ENCODE data around the gene GM2A.

The GM2A gene

GRCh38 chr5:151278845-151279244 is 25.9 kb downstream of the GM2A start:
- no peak overlapping the region for H3K4me3 ChIP-seq (ENCODE audit: low read length)
- no peaks in the 10 kb centered on the region for H3K4me1 ChIP-seq (ENCODE audit: control insufficient read depth, low read depth, low read length)
- no peaks in the 10 kb centered on the region for H3K27me3 ChIP-seq (ENCODE audit: control insufficient read depth, insufficient read depth, low read length)
- H3K36me3 ChIP-seq (ENCODE audit: control insufficient read depth, low read depth, low read length), result no peaks in the 10 kb centered on the region
- H3K9ac ChIP-seq (ENCODE audit: low read length), result no peak overlapping the region
- no peak overlapping the region for H3K27ac ChIP-seq (ENCODE audit: low read length)
- H3K9me3 ChIP-seq (ENCODE audit: control insufficient read depth, low read depth, low read length), result no peaks in the 10 kb centered on the region

- Histone ChIP-seq H3K9me3 (ENCODE audit: control insufficient read depth, low read depth, low read length) (no peaks in the 10 kb centered on the region), H3K4me3 (ENCODE audit: low read length) (no peak overlapping the region)
Observed at GRCh38 chr5:151280443-151280842, 27.5 kb downstream of the GM2A start.

GRCh38 chr5:151281001-151281639 is 28.1 kb downstream of the GM2A start:
- H3K27ac ChIP-seq (ENCODE audit: low read length), result no peak overlapping the region
- H3K4me1 ChIP-seq (ENCODE audit: control insufficient read depth, low read depth, low read length), result no peaks in the 10 kb centered on the region
- H3K9ac ChIP-seq (ENCODE audit: low read length), result no peak overlapping the region
- H3K36me3 ChIP-seq (ENCODE audit: control insufficient read depth, low read depth, low read length), result no peaks in the 10 kb centered on the region
- no peaks in the 10 kb centered on the region for H3K27me3 ChIP-seq (ENCODE audit: control insufficient read depth, insufficient read depth, low read length)
- no peak overlapping the region for H3K4me3 ChIP-seq (ENCODE audit: low read length)
- no peaks in the 10 kb centered on the region for H3K9me3 ChIP-seq (ENCODE audit: control insufficient read depth, low read depth, low read length)

More at GRCh38 chr5:151280443-151280842, 27.5 kb downstream of the GM2A start:
- Histone ChIP-seq H3K36me3 (ENCODE audit: control insufficient read depth, low read depth, low read length) (no peaks in the 10 kb centered on the region), H3K27ac (ENCODE audit: low read length) (no peak overlapping the region), H3K4me1 (ENCODE audit: control insufficient read depth, low read depth, low read length) (no peaks in the 10 kb centered on the region), H3K9ac (ENCODE audit: low read length) (no peak overlapping the region), H3K27me3 (ENCODE audit: control insufficient read depth, insufficient read depth, low read length) (no peaks in the 10 kb centered on the region)

GRCh38 chr5:151283120-151283825 is 30.3 kb downstream of the GM2A start:
- Histone ChIP-seq H3K4me3 (ENCODE audit: low read length) (no peak overlapping the region), H3K27me3 (ENCODE audit: control insufficient read depth, insufficient read depth, low read length) (no peaks in the 10 kb centered on the region), H3K36me3 (ENCODE audit: control insufficient read depth, low read depth, low read length) (no peaks in the 10 kb centered on the region), H3K4me1 (ENCODE audit: control insufficient read depth, low read depth, low read length) (peaks cover 6% of the 10 kb centered on the region), H3K27ac (ENCODE audit: low read length) (no peak overlapping the region), H3K9me3 (ENCODE audit: control insufficient read depth, low read depth, low read length) (no peaks in the 10 kb centered on the region), H3K9ac (ENCODE audit: low read length) (no peak overlapping the region)

- Histone ChIP-seq H3K9ac (ENCODE audit: low read length) (no peak overlapping the region), H3K27me3 (ENCODE audit: control insufficient read depth, insufficient read depth, low read length) (no peaks in the 10 kb centered on the region), H3K27ac (ENCODE audit: low read length) (no peak overlapping the region), H3K4me3 (ENCODE audit: low read length) (no peak overlapping the region), H3K36me3 (ENCODE audit: control insufficient read depth, low read depth, low read length) (no peaks in the 10 kb centered on the region), H3K4me1 (ENCODE audit: control insufficient read depth, low read depth, low read length) (peaks cover 7% of the 10 kb centered on the region), H3K9me3 (ENCODE audit: control insufficient read depth, low read depth, low read length) (no peaks in the 10 kb centered on the region)
Observed at GRCh38 chr5:151284392-151284967, 31.5 kb downstream of the GM2A start.

- no peaks in the 10 kb centered on the region for H3K9me3 ChIP-seq (ENCODE audit: control insufficient read depth, low read depth, low read length)
- no peak overlapping the region for H3K27ac ChIP-seq (ENCODE audit: low read length)
- H3K4me1 ChIP-seq (ENCODE audit: control insufficient read depth, low read depth, low read length), result peaks cover 7% of the 10 kb centered on the region
- H3K9ac ChIP-seq (ENCODE audit: low read length), result no peak overlapping the region
- no peak overlapping the region for H3K4me3 ChIP-seq (ENCODE audit: low read length)
- no peaks in the 10 kb centered on the region for H3K27me3 ChIP-seq (ENCODE audit: control insufficient read depth, insufficient read depth, low read length)
- no peaks in the 10 kb centered on the region for H3K36me3 ChIP-seq (ENCODE audit: control insufficient read depth, low read depth, low read length)
Observed at GRCh38 chr5:151285683-151286082, 32.7 kb downstream of the GM2A start.

GRCh38 chr5:151286246-151286645 is 33.3 kb downstream of the GM2A start:
- Histone ChIP-seq H3K4me3 (ENCODE audit: low read length) (no peak overlapping the region), H3K27me3 (ENCODE audit: control insufficient read depth, insufficient read depth, low read length) (no peaks in the 10 kb centered on the region)

GRCh38 chr5:151288180-151288579 is 35.2 kb downstream of the GM2A start:
- H3K4me3 ChIP-seq (ENCODE audit: low read length), result no peak overlapping the region
- H3K27ac ChIP-seq (ENCODE audit: low read length), result no peak overlapping the region
- H3K9ac ChIP-seq (ENCODE audit: low read length), result no peak overlapping the region
- H3K36me3 ChIP-seq (ENCODE audit: control insufficient read depth, low read depth, low read length), result no peaks in the 10 kb centered on the region
- H3K27me3 ChIP-seq (ENCODE audit: control insufficient read depth, insufficient read depth, low read length), result no peaks in the 10 kb centered on the region
- no peaks in the 10 kb centered on the region for H3K9me3 ChIP-seq (ENCODE audit: control insufficient read depth, low read depth, low read length)
- peaks cover 7% of the 10 kb centered on the region for H3K4me1 ChIP-seq (ENCODE audit: control insufficient read depth, low read depth, low read length)

More at GRCh38 chr5:151286246-151286645, 33.3 kb downstream of the GM2A start:
- Histone ChIP-seq H3K27ac (ENCODE audit: low read length) (no peak overlapping the region), H3K4me1 (ENCODE audit: control insufficient read depth, low read depth, low read length) (peaks cover 7% of the 10 kb centered on the region), H3K9me3 (ENCODE audit: control insufficient read depth, low read depth, low read length) (no peaks in the 10 kb centered on the region), H3K9ac (ENCODE audit: low read length) (no peak overlapping the region), H3K36me3 (ENCODE audit: control insufficient read depth, low read depth, low read length) (no peaks in the 10 kb centered on the region)

GRCh38 chr5:151293624-151294023 is 40.6 kb downstream of the GM2A start:
- Histone ChIP-seq H3K9me3 (ENCODE audit: control insufficient read depth, low read depth, low read length) (no peaks in the 10 kb centered on the region), H3K27me3 (ENCODE audit: control insufficient read depth, insufficient read depth, low read length) (no peaks in the 10 kb centered on the region), H3K36me3 (ENCODE audit: control insufficient read depth, low read depth, low read length) (no peaks in the 10 kb centered on the region), H3K27ac (ENCODE audit: low read length) (no peak overlapping the region), H3K4me3 (ENCODE audit: low read length) (no peak overlapping the region), H3K9ac (ENCODE audit: low read length) (no peak overlapping the region), H3K4me1 (ENCODE audit: control insufficient read depth, low read depth, low read length) (peaks cover 3% of the 10 kb centered on the region)

GRCh38 chr5:151295138-151295537 is 42.2 kb downstream of the GM2A start:
- no peaks in the 10 kb centered on the region for H3K27me3 ChIP-seq (ENCODE audit: control insufficient read depth, insufficient read depth, low read length)
- no peak overlapping the region for H3K27ac ChIP-seq (ENCODE audit: low read length)
- H3K4me3 ChIP-seq (ENCODE audit: low read length), result no peak overlapping the region
- H3K9me3 ChIP-seq (ENCODE audit: control insufficient read depth, low read depth, low read length), result no peaks in the 10 kb centered on the region
- H3K4me1 ChIP-seq (ENCODE audit: control insufficient read depth, low read depth, low read length), result peaks cover 3% of the 10 kb centered on the region
- H3K9ac ChIP-seq (ENCODE audit: low read length), result no peak overlapping the region
- H3K36me3 ChIP-seq (ENCODE audit: control insufficient read depth, low read depth, low read length), result no peaks in the 10 kb centered on the region

- no peaks in the 10 kb centered on the region for H3K9me3 ChIP-seq (ENCODE audit: control insufficient read depth, low read depth, low read length)
- no peak overlapping the region for H3K9ac ChIP-seq (ENCODE audit: low read length)
- no peak overlapping the region for H3K27ac ChIP-seq (ENCODE audit: low read length)
Observed at GRCh38 chr5:151295791-151296477, 42.9 kb downstream of the GM2A start.

More at GRCh38 chr5:151295791-151296477, 42.9 kb downstream of the GM2A start:
- H3K27me3 ChIP-seq (ENCODE audit: control insufficient read depth, insufficient read depth, low read length), result no peaks in the 10 kb centered on the region
- H3K4me1 ChIP-seq (ENCODE audit: control insufficient read depth, low read depth, low read length), result peaks cover 3% of the 10 kb centered on the region
- H3K36me3 ChIP-seq (ENCODE audit: control insufficient read depth, low read depth, low read length), result no peaks in the 10 kb centered on the region
- no peak overlapping the region for H3K4me3 ChIP-seq (ENCODE audit: low read length)

Measured in iPS-18a (cell line).